Mesendoderm (in vitro differentiated cells): Measurements from ENCODE around the gene RAPGEF4.

Source experiments
- DNase-seq: peaks from one replicate; pipeline ENCODE4 v3.0.0; 2013
- H2AK5ac ChIP-seq: 2 replicates; pipeline ENCODE4 v1.6.1; 2013; ENCODE audit warnings: low read length, inconsistent platforms
- H2BK120ac ChIP-seq: 2 replicates; pipeline ENCODE4 v1.6.1; 2013; ENCODE audit warnings: low read depth, mild to moderate bottlenecking, low read length, moderate library complexity, mixed read lengths
- H2BK15ac ChIP-seq: replicated peaks from 2 replicates; pipeline ENCODE4 v1.6.1; 2013; ENCODE audit warnings: low read depth, mild to moderate bottlenecking, moderate library complexity
- H2BK5ac ChIP-seq: 2 replicates; pipeline ENCODE4 v1.6.1; 2013; ENCODE audit warnings: low read length, inconsistent platforms
- H3K18ac ChIP-seq: 2 replicates; pipeline ENCODE4 v1.6.1; 2013; ENCODE audit warnings: mild to moderate bottlenecking, low read length, mixed read lengths
- H3K23ac ChIP-seq: one replicate; pipeline ENCODE4 v1.6.1; 2013; ENCODE audit warnings: low read length
- H3K27ac ChIP-seq: 2 replicates; pipeline ENCODE4 v1.5.1; 2013; ENCODE audit warnings: low read depth, mild to moderate bottlenecking, inconsistent platforms, low read length, moderate library complexity
- H3K27me3 ChIP-seq: 2 replicates; pipeline ENCODE4 v1.6.1; 2013; ENCODE audit warnings: low read length, control low read depth, mild to moderate bottlenecking, inconsistent platforms; ENCODE audit not compliant: insufficient read depth, poor library complexity
- H3K36me3 ChIP-seq: 2 replicates; pipeline ENCODE4 v1.6.1; 2013; ENCODE audit warnings: low read length, inconsistent platforms; ENCODE audit not compliant: control insufficient read depth, insufficient read depth
- H3K4ac ChIP-seq: one replicate; pipeline ENCODE4 v1.6.1; 2013; ENCODE audit warnings: low read depth, mild to moderate bottlenecking, low read length, moderate library complexity
- H3K4me1 ChIP-seq: 2 replicates; pipeline ENCODE4 v1.6.1; 2013; ENCODE audit warnings: low read depth, low read length, inconsistent platforms; ENCODE audit not compliant: control insufficient read depth
- H3K4me2 ChIP-seq: 2 replicates; pipeline ENCODE4 v1.6.1; 2013; ENCODE audit warnings: low read length
- H3K4me3 ChIP-seq: 2 replicates; pipeline ENCODE4 v1.5.1; 2013; ENCODE audit warnings: mild to moderate bottlenecking, low read length
- H3K56ac ChIP-seq: one replicate; pipeline ENCODE4 v1.6.1; 2013; ENCODE audit warnings: low read length
- H3K79me1 ChIP-seq: 2 replicates; pipeline ENCODE4 v1.6.1; 2013; ENCODE audit warnings: low read length, inconsistent platforms
- H3K79me2 ChIP-seq: 2 replicates; pipeline ENCODE4 v1.6.1; 2013; ENCODE audit warnings: mild to moderate bottlenecking, low read length; ENCODE audit not compliant: control insufficient read depth, insufficient read depth
- H3K9ac ChIP-seq: 2 replicates; pipeline ENCODE4 v1.6.1; 2013; ENCODE audit warnings: low read length, inconsistent platforms
- H4K5ac ChIP-seq: one replicate; pipeline ENCODE4 v1.6.1; 2013; ENCODE audit warnings: low read length
- H4K8ac ChIP-seq: one replicate; pipeline ENCODE4 v1.6.1; 2013; ENCODE audit warnings: low read depth, mild to moderate bottlenecking, control low read depth, low read length, moderate library complexity
- WGBS: extraction: QIAGEN DNeasy Blood & Tissue Kit; methylation state at CpG from one replicate; pipeline ENCODE4 v1.1.7; 2013; ENCODE audit warnings: low lambda C conversion rate, missing lambda C conversion rate; ENCODE audit not compliant: insufficient coverage; ENCODE audit errors: extremely low coverage; 5-methylcytosine and 5-hydroxymethylcytosine counted together

RAPGEF4 gene

DNA sequence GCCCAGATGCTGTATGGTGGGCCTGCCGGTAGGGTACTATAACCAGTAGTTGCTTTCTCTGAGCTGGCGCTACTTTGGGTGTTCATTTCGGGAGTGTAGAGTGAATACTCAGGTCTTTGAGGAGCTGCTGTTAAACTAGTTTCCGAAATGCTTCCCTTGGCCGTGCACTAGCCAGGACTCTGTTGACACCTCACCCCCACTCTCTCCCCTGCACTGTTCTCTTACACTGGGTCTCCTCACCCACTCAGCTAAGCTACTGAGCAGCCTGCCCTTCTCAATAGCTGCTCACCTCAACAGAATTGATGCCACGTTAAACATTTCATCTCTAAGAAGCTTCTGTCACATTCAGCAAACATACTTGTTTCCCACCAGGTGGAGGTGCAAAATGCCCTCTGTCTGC is 86.9 kb downstream of the RAPGEF4 start:
- H2BK15ac ChIP-seq = no peak overlapping the region
- no peak for DNase-seq
- H4K5ac ChIP-seq = no peak overlapping the region
- H4K8ac ChIP-seq = no peak overlapping the region
- no peaks in the 10 kb centered on the region for H3K79me1 ChIP-seq
- no peak overlapping the region for H3K4me2 ChIP-seq
- H3K4me1 ChIP-seq = no peaks in the 10 kb centered on the region
- H3K18ac ChIP-seq = no peak overlapping the region
- H3K27me3 ChIP-seq = no peaks in the 10 kb centered on the region
- H3K4me3 ChIP-seq = no peak overlapping the region
- no CpG with 5 or more reads among the region's 6 CpGs for WGBS
- H2BK120ac ChIP-seq = no peak overlapping the region
- H2BK5ac ChIP-seq = no peak overlapping the region
- H3K79me2 ChIP-seq = no peaks in the 10 kb centered on the region
- no peak overlapping the region for H3K56ac ChIP-seq
- no peaks in the 10 kb centered on the region for H3K36me3 ChIP-seq
- H3K27ac ChIP-seq = no peak overlapping the region
- H3K23ac ChIP-seq = peak overlapping the region; percentile 12
- no peak overlapping the region for H3K4ac ChIP-seq
- no peak overlapping the region for H2AK5ac ChIP-seq
- H3K9ac ChIP-seq = no peak overlapping the region

DNA sequence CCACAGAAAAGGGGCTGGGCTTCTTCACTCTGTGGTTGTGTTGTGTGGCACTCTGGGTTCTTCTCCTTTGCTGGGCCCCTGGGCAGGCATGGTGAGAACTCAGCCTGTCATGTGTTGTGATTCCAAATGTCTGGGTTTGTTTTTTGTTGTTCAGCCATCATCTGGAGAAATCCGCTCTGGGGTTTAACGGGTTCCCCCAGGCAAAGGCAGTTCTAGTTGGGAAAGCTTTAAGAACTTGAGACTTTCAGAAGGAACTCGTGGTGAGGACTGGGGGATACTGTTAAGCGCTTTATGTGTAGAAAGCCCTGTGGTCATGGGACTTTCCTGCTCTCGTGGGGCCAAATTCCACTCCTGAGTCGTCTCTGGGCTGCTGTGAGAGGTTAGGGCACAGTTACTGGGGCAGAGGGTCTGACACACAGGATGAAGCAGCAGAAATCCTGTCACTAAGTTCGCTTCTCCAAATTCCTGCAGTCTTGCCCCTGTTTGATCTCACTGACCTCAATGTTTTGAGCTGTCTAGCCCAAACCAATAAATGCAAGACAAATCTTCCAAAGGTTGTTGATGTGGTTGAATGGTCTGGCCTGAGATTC is 87.7 kb downstream of the RAPGEF4 start:
- no CpG with 5 or more reads among the region's 7 CpGs for WGBS
- Histone ChIP-seq H4K8ac (no peak overlapping the region), H3K27me3 (no peaks in the 10 kb centered on the region), H3K4me3 (no peak overlapping the region), H2BK15ac (no peak overlapping the region), H2AK5ac (no peak overlapping the region), H2BK5ac (no peak overlapping the region), H3K36me3 (no peaks in the 10 kb centered on the region), H3K27ac (no peak overlapping the region), H2BK120ac (no peak overlapping the region), H3K4ac (no peak overlapping the region), H3K79me1 (no peaks in the 10 kb centered on the region), H3K4me1 (no peaks in the 10 kb centered on the region), H3K56ac (no peak overlapping the region), H3K9ac (no peak overlapping the region), H3K23ac (no peak overlapping the region), H4K5ac (no peak overlapping the region), H3K18ac (no peak overlapping the region), H3K4me2 (no peak overlapping the region), H3K79me2 (no peaks in the 10 kb centered on the region)
- DNase-seq = no peak

DNA sequence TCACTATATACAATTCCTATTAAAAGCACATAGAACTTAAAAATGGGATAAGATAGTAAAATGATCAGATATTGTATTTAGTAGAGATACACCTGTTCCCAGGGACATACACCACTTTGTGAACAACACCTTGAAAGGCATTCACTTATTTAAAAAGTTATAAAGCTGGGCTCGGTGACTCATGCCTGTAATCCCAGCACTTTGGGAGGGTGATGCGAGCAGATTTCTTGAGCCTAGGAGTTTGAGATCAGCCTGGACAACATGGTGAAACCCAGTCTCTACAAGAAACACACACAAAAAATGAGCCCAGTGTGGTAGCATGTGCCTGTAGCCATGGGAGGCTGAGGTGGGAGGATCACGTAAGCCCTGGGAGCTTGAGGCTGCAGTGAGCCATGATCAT is 90.9 kb downstream of the RAPGEF4 start:
- no peak overlapping the region for H3K27ac ChIP-seq
- no peak overlapping the region for H3K4me2 ChIP-seq
- no peak overlapping the region for H2BK120ac ChIP-seq
- no CpG with 5 or more reads among the region's 3 CpGs for WGBS
- H3K27me3 ChIP-seq = no peaks in the 10 kb centered on the region
- DNase-seq = no peak
- H3K23ac ChIP-seq = no peak overlapping the region
- H2BK5ac ChIP-seq = no peak overlapping the region
- H3K9ac ChIP-seq = no peak overlapping the region
- no peak overlapping the region for H3K4ac ChIP-seq
- H3K36me3 ChIP-seq = no peaks in the 10 kb centered on the region
- no peak overlapping the region for H4K5ac ChIP-seq
- H2AK5ac ChIP-seq = no peak overlapping the region
- no peak overlapping the region for H3K56ac ChIP-seq
- no peak overlapping the region for H4K8ac ChIP-seq
- peaks cover 2% of the 10 kb centered on the region for H3K4me1 ChIP-seq
- no peak overlapping the region for H3K4me3 ChIP-seq
- H2BK15ac ChIP-seq = no peak overlapping the region
- H3K18ac ChIP-seq = no peak overlapping the region
- H3K79me2 ChIP-seq = no peaks in the 10 kb centered on the region
- H3K79me1 ChIP-seq = no peaks in the 10 kb centered on the region

DNA sequence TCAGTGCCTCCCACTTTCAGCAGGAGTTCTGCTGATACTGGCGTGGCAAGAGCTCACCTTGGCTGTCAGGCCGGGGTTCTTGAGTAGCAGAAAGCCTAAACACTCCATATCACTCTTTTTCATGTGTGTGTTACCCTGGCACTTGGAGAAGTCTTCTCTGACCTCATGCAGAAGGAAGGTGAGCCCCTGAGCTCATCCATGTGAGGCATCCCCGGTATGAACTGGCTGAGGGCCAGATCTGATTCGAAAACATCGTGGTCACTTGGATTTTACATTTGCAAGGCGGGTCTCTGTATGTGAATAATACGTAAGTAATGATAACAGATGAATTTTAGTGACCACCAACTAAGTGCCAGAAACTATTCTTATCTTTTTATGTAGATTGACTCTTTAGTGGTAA is 93.6 kb downstream of the RAPGEF4 start:
- Histone ChIP-seq H4K8ac (no peak overlapping the region), H3K79me1 (no peaks in the 10 kb centered on the region), H3K4me2 (no peak overlapping the region), H3K36me3 (no peaks in the 10 kb centered on the region), H3K23ac (no peak overlapping the region), H4K5ac (no peak overlapping the region), H3K79me2 (no peaks in the 10 kb centered on the region), H2BK15ac (no peak overlapping the region), H2BK5ac (no peak overlapping the region), H2AK5ac (no peak overlapping the region), H3K4me3 (no peak overlapping the region), H3K27me3 (no peaks in the 10 kb centered on the region), H2BK120ac (no peak overlapping the region), H3K9ac (no peak overlapping the region), H3K56ac (no peak overlapping the region), H3K27ac (no peak overlapping the region), H3K4me1 (peaks cover 5% of the 10 kb centered on the region), H3K4ac (no peak overlapping the region), H3K18ac (peak overlapping the region; percentile 4)
- no CpG with 5 or more reads among the region's 7 CpGs for WGBS
- peak; percentile 80 for DNase-seq

DNA sequence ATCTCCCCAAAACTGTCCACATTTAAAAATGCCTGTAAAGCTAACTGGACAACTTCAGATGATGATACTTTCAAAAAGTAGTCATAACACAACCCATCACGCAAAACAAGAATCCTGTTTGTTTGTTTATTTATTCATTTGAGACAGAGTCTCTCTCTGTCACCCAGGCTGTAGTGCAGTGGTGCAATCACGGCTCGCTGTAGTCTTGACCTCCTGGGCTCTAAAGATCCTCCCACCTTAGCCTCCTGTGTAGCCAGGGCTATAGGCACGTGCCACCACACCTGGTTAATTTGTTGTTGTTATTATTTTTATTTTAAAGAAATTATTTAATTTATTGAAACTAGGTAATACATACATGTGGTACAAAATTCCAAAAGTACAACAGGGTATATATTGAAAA is 94.8 kb downstream of the RAPGEF4 start:
- Histone ChIP-seq H3K23ac (no peak overlapping the region), H3K4me2 (no peak overlapping the region)

DNA sequence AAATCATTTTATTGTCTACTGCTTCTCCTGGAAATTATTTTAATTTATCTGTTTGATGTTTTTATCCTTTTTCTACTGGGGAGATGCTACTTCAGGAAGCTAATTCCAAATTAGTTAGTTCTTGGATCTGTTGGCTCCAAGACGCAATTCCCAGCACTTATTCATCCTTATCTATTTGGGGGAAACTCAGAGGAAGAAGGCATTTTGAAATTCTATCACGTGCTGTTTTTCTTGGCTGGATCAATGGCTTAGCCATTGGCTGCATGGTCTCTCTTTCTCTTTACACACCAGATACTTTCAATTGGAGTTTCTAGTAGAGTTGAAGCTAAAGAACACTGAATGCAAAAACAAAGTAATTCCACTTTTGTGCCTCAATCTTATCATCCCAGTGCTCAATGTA is 98.3 kb downstream of the RAPGEF4 start:
- no CpG with 5 or more reads among the region's 2 CpGs for WGBS
- H3K4me3 ChIP-seq = no peak overlapping the region

More for the DNA sequence above, 94.8 kb downstream of the RAPGEF4 start:
- H3K9ac ChIP-seq = no peak overlapping the region
- no peaks in the 10 kb centered on the region for H3K36me3 ChIP-seq
- H3K4me3 ChIP-seq = no peak overlapping the region
- H2BK5ac ChIP-seq = no peak overlapping the region
- no peak overlapping the region for H2BK15ac ChIP-seq
- no CpG with 5 or more reads among the region's 4 CpGs for WGBS
- no peak overlapping the region for H3K4ac ChIP-seq
- H3K79me1 ChIP-seq = no peaks in the 10 kb centered on the region
- no peak overlapping the region for H3K27ac ChIP-seq
- peaks cover 6% of the 10 kb centered on the region for H3K4me1 ChIP-seq
- no peak overlapping the region for H2AK5ac ChIP-seq
- no peak overlapping the region for H4K5ac ChIP-seq
- H3K27me3 ChIP-seq = no peaks in the 10 kb centered on the region
- no peak for DNase-seq
- H3K79me2 ChIP-seq = no peaks in the 10 kb centered on the region
- no peak overlapping the region for H4K8ac ChIP-seq
- H3K56ac ChIP-seq = no peak overlapping the region
- no peak overlapping the region for H3K18ac ChIP-seq
- no peak overlapping the region for H2BK120ac ChIP-seq

More for the DNA sequence above, 98.3 kb downstream of the RAPGEF4 start:
- H2BK120ac ChIP-seq = no peak overlapping the region
- H3K27me3 ChIP-seq = no peaks in the 10 kb centered on the region
- H3K4me1 ChIP-seq = peaks cover 9% of the 10 kb centered on the region
- H3K9ac ChIP-seq = no peak overlapping the region
- no peak overlapping the region for H3K23ac ChIP-seq
- H2AK5ac ChIP-seq = no peak overlapping the region
- no peak overlapping the region for H3K56ac ChIP-seq
- H3K27ac ChIP-seq = no peak overlapping the region
- no peak overlapping the region for H4K5ac ChIP-seq
- no peaks in the 10 kb centered on the region for H3K79me2 ChIP-seq
- H3K36me3 ChIP-seq = no peaks in the 10 kb centered on the region
- H3K18ac ChIP-seq = no peak overlapping the region
- DNase-seq = no peak
- H3K4ac ChIP-seq = no peak overlapping the region
- H2BK5ac ChIP-seq = no peak overlapping the region
- no peak overlapping the region for H2BK15ac ChIP-seq
- no peaks in the 10 kb centered on the region for H3K79me1 ChIP-seq
- H4K8ac ChIP-seq = no peak overlapping the region
- H3K4me2 ChIP-seq = no peak overlapping the region
